HFFc6 (cell line): ENCODE results near the gene IRF5. TPM values are rescaled to one million over a fixed set of nuclear protein-coding genes. Genes with fewer than 3 reads are reported as not detected.

Experiments used
- DNase-seq: peaks from one replicate; pipeline ENCODE4 v3.0.0-alpha.2; 2018
- H3K27ac Mint-ChIP-seq: 2 replicates; pipeline ENCODE4 v1.8.0; 2020; ENCODE audit warnings: mild to moderate bottlenecking, mixed read lengths
- H3K27me3 Mint-ChIP-seq: 2 replicates; pipeline ENCODE4 v1.8.0; 2021; ENCODE audit warnings: mild to moderate bottlenecking, moderate library complexity, mixed read lengths; ENCODE audit not compliant: insufficient read depth
- H3K36me3 Mint-ChIP-seq: 2 replicates; pipeline ENCODE4 v1.8.0; 2021; ENCODE audit warnings: low read depth, mixed read lengths
- H3K4me1 Mint-ChIP-seq: 2 replicates; pipeline ENCODE4 v1.8.0; 2020; ENCODE audit warnings: low read depth, mixed read lengths
- H3K4me3 Mint-ChIP-seq: 2 replicates; pipeline ENCODE4 v1.8.0; 2020; ENCODE audit warnings: mild to moderate bottlenecking, moderate library complexity, mixed read lengths
- H3K9me3 Mint-ChIP-seq: 2 replicates; pipeline ENCODE4 v1.8.0; 2020; ENCODE audit warnings: mild to moderate bottlenecking, mixed read lengths
- long read RNA-seq: library from polyadenylated mRNA; unstranded; transcript quantifications from one replicate; pipeline ENCODE4 v2.0.0, GENCODE V29; 2019
- total RNA-seq, 6 experiments: library from RNA; stranded (reverse); fragmentation: NEBNext Ultra II Directional; extraction: Animal tissue kit (Norgen Biotek cat#: 25700); gene quantifications; 2 replicates in 1 of 6; 3 replicates in 5 of 6; pipeline ENCODE4 v1.2.3, GENCODE V29; 2021
- TF ChIP-seq, protein P1 (sequence below): fragments of 200-600 bp; sonication (generic); IDR thresholded peaks from 2 replicates; pipeline ENCODE4 v1.5.0; 2021; ENCODE audit warnings: antibody characterized with exemption, mild to moderate bottlenecking

IRF5 gene, protein sequence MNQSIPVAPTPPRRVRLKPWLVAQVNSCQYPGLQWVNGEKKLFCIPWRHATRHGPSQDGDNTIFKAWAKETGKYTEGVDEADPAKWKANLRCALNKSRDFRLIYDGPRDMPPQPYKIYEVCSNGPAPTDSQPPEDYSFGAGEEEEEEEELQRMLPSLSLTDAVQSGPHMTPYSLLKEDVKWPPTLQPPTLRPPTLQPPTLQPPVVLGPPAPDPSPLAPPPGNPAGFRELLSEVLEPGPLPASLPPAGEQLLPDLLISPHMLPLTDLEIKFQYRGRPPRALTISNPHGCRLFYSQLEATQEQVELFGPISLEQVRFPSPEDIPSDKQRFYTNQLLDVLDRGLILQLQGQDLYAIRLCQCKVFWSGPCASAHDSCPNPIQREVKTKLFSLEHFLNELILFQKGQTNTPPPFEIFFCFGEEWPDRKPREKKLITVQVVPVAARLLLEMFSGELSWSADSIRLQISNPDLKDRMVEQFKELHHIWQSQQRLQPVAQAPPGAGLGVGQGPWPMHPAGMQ
- under 1 TPM in 1 of 6 experiments, not detected in 5; 0.09 TPM for total RNA-seq
- long read RNA-seq = 0 reads

DNA sequence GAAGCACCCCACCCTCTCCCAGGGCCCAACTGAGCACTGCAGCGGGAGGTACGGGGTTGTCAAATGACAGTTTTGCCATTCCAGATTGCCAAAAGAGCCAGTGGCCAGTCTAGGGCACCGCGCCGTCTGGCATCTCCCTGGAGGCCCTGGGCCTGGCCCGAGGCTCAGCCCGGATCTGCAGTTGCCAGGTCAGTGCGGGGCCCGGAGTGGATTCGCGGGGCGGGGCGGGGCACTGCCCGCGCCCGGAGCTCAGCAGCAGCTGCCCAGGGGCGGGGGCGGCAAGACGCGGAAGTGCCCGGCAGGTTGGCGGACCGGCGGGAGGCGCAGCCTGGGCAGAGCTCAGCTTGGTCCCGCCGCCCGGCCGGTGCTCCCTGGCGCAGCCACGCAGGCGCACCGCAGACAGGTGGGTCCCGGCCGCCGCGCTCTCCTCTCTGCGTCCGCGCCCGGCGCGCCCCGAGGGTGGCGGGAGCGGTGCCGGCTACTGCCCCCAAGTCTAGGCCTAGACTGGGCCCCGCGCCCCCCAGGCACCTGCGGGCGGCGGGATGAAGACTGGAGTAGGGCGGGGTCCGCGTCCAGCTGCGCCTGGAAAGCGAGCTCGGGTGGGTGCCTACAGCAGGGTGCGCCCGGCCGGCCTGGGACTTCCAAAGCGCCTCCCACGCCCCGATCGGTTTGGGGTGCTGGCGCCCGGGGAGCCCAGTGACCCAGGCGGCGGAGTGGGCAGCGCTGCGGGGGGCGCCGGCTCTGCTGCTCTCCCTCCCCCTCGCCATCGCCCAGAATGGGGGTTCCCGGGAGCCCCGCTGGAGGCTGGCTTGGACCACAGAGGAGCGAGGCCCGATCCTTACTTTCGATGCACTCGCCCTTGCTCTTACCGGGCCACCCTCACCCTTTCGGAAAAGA, at the start of gene IRF5:
TSS of gene IRF5 (plus strand) at position 281 of the 897 bp plus-strand sequence. CDS start 4,155 bp downstream, outside the sequence.
- H3K27me3 Mint-ChIP-seq = peaks cover 48% of the 10 kb centered on the region
- H3K4me1 Mint-ChIP-seq = peaks cover 6% of the 10 kb centered on the region
- TF ChIP-seq, protein P1, sequence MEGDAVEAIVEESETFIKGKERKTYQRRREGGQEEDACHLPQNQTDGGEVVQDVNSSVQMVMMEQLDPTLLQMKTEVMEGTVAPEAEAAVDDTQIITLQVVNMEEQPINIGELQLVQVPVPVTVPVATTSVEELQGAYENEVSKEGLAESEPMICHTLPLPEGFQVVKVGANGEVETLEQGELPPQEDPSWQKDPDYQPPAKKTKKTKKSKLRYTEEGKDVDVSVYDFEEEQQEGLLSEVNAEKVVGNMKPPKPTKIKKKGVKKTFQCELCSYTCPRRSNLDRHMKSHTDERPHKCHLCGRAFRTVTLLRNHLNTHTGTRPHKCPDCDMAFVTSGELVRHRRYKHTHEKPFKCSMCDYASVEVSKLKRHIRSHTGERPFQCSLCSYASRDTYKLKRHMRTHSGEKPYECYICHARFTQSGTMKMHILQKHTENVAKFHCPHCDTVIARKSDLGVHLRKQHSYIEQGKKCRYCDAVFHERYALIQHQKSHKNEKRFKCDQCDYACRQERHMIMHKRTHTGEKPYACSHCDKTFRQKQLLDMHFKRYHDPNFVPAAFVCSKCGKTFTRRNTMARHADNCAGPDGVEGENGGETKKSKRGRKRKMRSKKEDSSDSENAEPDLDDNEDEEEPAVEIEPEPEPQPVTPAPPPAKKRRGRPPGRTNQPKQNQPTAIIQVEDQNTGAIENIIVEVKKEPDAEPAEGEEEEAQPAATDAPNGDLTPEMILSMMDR = no peak
- H3K9me3 Mint-ChIP-seq = no peaks in the 10 kb centered on the region
- DNase-seq = no peak
- H3K27ac Mint-ChIP-seq = no peak within 1 kb of the TSS
- H3K36me3 Mint-ChIP-seq = no peaks in the 10 kb centered on the region
- peak within 1 kb of the TSS; percentile 80 for H3K4me3 Mint-ChIP-seq

DNA sequence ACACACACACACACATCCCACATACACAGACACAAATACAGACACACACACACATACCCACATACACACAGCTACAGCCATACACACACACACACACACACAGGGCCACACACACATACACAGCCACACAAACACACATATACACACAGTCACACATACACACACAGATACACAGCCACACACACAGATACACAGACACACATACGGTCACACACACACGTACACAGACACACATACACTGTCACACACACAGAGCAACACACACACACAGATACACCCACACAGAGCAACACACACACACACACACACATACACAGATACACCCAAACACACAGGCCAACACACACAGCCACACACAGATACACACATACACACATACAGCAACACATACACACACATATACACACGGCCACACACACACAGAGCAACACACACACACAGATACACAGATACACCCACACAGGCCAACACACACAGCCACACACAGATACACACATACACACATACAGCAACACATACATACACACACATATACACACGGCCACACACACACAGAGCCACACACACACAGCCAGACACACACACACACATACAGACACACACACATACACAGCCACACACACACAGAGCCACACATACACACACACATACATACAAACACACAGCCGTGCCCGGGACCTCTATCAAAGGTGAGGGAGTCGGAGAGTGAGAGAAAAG, 49.5 kb upstream of the IRF5 start:
- no peak for DNase-seq
- TF ChIP-seq, protein P1 = no peak
- H3K4me3 Mint-ChIP-seq = no peak overlapping the region
- H3K27ac Mint-ChIP-seq = no peak overlapping the region
- H3K36me3 Mint-ChIP-seq = no peaks in the 10 kb centered on the region
- no peaks in the 10 kb centered on the region for H3K9me3 Mint-ChIP-seq
- H3K4me1 Mint-ChIP-seq = no peaks in the 10 kb centered on the region
- H3K27me3 Mint-ChIP-seq = peaks cover 2% of the 10 kb centered on the region; the same call in 1 of the 2 replicates

DNA sequence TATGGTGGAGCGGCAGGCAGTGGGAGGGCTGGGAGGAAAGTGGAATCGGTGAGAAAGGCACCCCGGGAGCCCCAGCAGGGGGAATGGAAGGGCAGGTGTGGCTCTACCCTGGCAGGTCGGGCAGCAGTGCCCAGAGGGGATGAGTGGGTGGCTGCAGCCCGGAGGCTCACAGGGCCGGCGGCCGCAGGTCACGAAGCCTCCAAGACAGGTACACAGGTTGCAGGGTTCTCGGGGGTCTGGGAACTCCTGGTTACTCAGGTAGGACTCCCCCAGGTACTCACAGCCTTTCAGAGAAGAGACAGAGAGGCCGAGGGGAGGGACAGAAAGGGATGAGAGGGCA, 49.0 kb upstream of the IRF5 start:
- TF ChIP-seq, protein P1 = no peak
- Mint-ChIP-seq H3K4me3 (no peak overlapping the region), H3K27ac (no peak overlapping the region), H3K27me3 (peaks cover 2% of the 10 kb centered on the region; the same call in 1 of the 2 replicates), H3K4me1 (no peaks in the 10 kb centered on the region), H3K9me3 (no peaks in the 10 kb centered on the region), H3K36me3 (no peaks in the 10 kb centered on the region)
- DNase-seq = no peak

DNA sequence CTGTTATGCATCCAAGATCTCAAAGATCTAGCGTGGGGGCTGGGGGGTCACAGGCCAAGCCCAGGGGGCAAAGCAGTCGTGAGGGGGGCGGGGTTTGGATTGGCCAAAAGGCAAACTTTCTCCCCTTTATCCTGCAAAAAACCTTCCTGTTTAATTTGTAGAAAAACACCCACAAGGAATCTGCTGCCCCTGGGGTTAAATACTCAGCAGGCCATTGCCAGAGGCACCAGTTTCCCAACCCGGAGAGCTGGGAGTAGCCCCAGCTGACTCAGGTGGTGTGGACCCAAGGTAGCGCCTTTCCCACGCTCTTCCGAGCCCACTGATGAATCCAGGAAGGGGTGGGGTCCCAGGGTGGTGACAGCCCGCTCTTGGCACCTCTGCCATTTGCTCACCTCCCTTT, 48.6 kb upstream of the IRF5 start:
- Mint-ChIP-seq H3K4me3 (no peak overlapping the region), H3K9me3 (no peaks in the 10 kb centered on the region), H3K27me3 (peaks cover 2% of the 10 kb centered on the region; the same call in 1 of the 2 replicates), H3K27ac (no peak overlapping the region), H3K36me3 (no peaks in the 10 kb centered on the region), H3K4me1 (no peaks in the 10 kb centered on the region)
- DNase-seq = no peak
- TF ChIP-seq, protein P1 = no peak
